ENCODE results near the gene IL10RA.
A peak's percentile ranks its signal among the peaks of the same experiment; 100 is the strongest.

The IL10RA gene

DNA sequence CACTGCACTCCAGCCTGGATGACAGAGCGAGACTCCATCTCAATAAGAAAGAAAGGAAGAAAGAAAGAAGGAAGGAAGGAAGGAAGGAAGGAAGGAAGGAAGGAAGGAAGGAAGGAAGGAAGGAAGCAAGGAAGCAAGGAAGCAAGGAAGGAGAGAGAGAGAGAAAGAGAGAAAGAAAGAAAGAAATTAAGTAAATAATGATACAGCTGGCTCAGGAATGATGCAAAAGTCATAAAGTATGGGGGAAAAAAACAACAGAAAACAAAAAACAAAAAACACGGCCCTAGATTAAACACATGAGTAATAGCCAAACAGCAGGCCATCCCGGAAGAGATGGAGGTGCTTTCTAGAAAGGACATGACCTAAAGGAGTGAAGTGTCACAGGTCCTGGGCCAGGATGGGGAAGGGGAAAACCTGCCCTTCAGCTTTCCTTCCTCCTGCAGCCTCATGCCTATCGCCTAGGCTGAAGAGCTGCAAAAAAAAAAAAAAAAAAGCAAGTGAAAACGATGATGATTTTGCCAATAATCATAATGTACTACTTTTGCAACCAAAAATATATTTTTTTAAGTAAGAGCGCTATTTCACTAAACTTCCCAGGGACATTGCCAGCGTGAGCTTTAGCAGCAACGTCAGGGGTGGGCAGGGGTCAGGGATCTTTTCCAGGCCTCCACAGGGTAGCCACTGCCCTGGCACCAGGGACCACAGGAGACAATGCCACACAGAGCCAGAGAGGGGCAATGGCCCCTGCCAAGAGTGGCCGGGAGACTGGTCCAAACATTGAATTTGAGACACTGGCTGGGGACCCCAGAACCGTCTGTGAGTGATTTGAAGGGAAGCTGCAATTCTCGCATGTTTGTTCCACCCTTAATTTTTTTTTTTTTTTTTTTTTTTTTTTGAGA, 62.5 kb downstream of the IL10RA start:
- no peak for DNase-seq

DNA sequence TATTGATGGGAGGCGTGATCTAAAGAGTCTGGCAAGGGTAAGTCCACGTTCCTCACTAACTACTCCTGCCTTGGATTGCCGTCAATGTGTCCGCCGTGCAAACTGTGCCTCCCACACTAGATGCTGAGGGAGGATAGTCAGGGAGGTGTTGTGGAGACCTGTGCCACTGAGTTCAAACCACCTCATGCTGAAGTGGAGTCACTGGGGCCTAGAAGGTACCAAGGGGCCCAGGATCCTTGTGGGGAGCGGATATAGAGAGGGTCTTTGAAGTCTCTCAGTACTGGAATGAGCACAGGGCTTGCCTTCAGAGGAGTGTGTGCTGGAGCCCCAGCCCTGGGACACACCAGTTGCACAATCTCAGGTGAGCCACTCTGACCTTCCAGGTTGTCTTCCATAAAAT, 63.6 kb downstream of the IL10RA start:
- peak; percentile 16 for DNase-seq

DNA sequence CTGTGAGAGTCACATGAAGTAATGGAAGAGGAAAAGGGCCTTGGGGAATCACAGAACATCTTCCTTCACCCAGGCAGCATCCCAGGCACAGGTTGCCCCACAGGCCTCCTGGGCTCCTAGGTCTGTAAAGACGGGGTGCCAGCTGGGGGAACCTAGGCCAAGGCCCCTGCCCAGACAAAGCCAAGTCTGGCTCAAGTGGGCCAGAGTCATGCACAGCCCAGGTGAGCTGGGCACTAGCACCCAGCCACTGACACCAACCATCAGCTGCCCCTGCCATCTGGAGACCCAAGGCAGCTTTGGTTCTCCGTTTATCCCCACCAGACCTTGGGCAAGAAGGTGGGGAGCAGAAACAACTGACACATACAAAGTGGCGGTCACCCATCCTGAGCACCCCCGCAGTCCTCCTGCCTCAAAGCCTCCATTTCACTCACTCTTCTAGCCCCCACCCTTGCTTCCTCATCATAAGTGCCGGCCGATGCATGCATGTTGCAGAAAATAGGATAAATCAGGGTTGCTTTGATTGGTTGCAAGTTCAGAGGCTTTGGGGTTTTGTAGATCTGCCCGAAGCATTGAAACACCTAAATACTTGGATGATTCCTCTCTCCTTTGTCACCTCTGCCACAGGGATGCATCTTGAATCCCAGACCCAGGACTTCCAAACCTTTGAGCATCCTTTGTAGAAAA, 64.2 kb downstream of the IL10RA start:
- DNase-seq = peak; percentile 9
